ENCODE data around the gene CPNE2. TPM values are rescaled to one million over a fixed set of nuclear protein-coding genes. Genes with fewer than 3 reads are reported as not detected.

CPNE2 gene
- total RNA-seq, 1 experiment from 2014 or later, result 35.2 TPM

- Histone ChIP-seq H3K4me3 (no peak overlapping the region), H3K27ac (no peak overlapping the region), H3K4me2 (no peak overlapping the region), H3K79me2 (ENCODE audit: low read depth) (no peaks in the 10 kb centered on the region), H3F3A (ENCODE audit: insufficient read depth, low read depth) (no peaks in the 10 kb centered on the region), H2AFZ (no peak overlapping the region), H3K27me3 (ENCODE audit: insufficient read depth, low read depth) (no peaks in the 10 kb centered on the region), H4K20me1 (ENCODE audit: insufficient read depth) (no peaks in the 10 kb centered on the region), H3K36me3 (ENCODE audit: low read depth) (no peaks in the 10 kb centered on the region), H3K9me2 (ENCODE audit: insufficient read depth) (no peaks in the 10 kb centered on the region), H3K9me3 (ENCODE audit: insufficient read depth, low read depth) (no peaks in the 10 kb centered on the region), H3K4me1 (replicated peaks; ENCODE audit: insufficient read depth) (no peaks in the 10 kb centered on the region)
- ChIA-PET CTCF (no interaction called here), POLR2A (ENCODE audit: unreplicated experiment) (no interaction called here)
- no TSS peak for BruUV-seq (replicated peaks)
- TF ChIP-seq EZH2 (IDR thresholded peaks at IDR 0.05; ENCODE audit: low read depth), result no peak
- TF ChIP-seq CTCF (conservative IDR thresholded peaks at IDR 0.05), result no peak
- DNase-seq, result no peak
- intact Hi-C loops (cut with micrococcal nuclease; ENCODE audit: unreplicated experiment), result no loop called here
Measured at GRCh38 chr16:57110937-57111336, 18.6 kb downstream of the CPNE2 start.

DNA sequence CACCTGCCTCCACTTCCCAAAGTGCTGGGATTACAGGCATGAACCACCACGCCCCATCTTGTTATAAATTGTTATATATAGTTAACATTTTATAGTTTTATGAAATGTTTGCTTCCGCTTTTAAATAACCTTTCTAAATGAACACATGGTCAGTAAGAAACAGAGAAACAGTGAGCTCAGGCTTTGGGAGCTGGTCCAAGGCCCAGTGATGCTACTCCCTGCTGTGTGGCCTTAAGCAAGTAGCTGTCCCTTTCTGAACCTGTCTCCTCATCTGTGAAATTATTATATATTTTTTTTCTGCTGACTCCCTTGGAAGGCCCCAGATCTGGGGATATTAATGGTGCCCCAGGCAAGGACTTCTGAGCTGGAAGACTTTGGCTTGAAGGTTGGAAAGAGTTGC is 19.0 kb downstream of the CPNE2 start:
- no peak for TF ChIP-seq EZH2 (IDR thresholded peaks at IDR 0.05; ENCODE audit: low read depth)
- TF ChIP-seq CTCF (conservative IDR thresholded peaks at IDR 0.05), result no peak
- Histone ChIP-seq H3K4me2 (no peak overlapping the region), H3K79me2 (ENCODE audit: low read depth) (no peaks in the 10 kb centered on the region), H3K36me3 (ENCODE audit: low read depth) (no peaks in the 10 kb centered on the region), H3K4me3 (no peak overlapping the region), H3K27me3 (ENCODE audit: insufficient read depth, low read depth) (no peaks in the 10 kb centered on the region), H4K20me1 (ENCODE audit: insufficient read depth) (no peaks in the 10 kb centered on the region), H3K27ac (no peak overlapping the region), H3K4me1 (replicated peaks; ENCODE audit: insufficient read depth) (no peaks in the 10 kb centered on the region), H3K9me3 (ENCODE audit: insufficient read depth, low read depth) (no peaks in the 10 kb centered on the region), H3K9me2 (ENCODE audit: insufficient read depth) (no peaks in the 10 kb centered on the region), H3F3A (ENCODE audit: insufficient read depth, low read depth) (no peaks in the 10 kb centered on the region), H2AFZ (no peak overlapping the region)
- BruUV-seq (replicated peaks), result no TSS peak
- ChIA-PET CTCF (no interaction called here), POLR2A (ENCODE audit: unreplicated experiment) (no interaction called here)
- intact Hi-C loops (cut with micrococcal nuclease; ENCODE audit: unreplicated experiment), result no loop called here
- no peak for DNase-seq

DNA sequence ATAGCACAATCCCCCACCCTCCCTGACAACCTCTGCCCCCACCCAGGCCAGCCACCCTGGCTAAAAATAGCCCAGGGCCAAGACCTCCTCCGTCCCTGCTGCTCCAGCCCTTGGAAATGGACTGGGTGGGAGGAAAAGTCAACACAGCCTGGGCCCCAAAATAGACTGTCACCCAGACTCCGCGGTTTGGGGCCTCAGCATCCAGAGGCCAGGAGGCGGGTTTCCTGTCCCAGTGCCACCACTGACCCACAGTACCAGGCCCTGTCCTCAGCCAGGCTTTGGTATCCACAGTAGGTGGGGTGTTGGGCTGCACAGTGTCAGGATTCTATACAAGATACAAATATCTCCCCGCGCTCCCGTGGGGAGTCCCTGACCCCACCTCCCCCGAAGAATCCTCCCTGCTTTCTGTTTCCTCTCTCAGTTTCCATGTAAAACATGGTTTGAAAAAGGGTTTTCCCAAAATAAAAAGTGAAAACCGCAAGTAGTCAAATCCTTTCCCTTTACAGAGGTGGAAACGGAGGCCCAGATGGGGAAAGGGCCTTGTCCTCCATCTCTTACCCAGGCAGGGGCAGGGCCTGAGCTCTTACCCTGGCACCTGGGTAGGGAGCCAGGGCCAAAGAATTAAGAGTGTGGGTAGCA is 20.1 kb downstream of the CPNE2 start:
- intact Hi-C loops (cut with micrococcal nuclease; ENCODE audit: unreplicated experiment), result no loop called here
- H3K4me1 ChIP-seq (replicated peaks; ENCODE audit: insufficient read depth), result no peaks in the 10 kb centered on the region
- no peak overlapping the region for H3K4me2 ChIP-seq
- no peaks in the 10 kb centered on the region for H3K36me3 ChIP-seq (ENCODE audit: low read depth)
- BruUV-seq (replicated peaks), result no TSS peak
- ChIA-PET POLR2A (ENCODE audit: unreplicated experiment) (no interaction called here), CTCF (no interaction called here)
- H3K4me3 ChIP-seq, result no peak overlapping the region
- no peaks in the 10 kb centered on the region for H3K27me3 ChIP-seq (ENCODE audit: insufficient read depth, low read depth)
- H3K9me2 ChIP-seq (ENCODE audit: insufficient read depth), result no peaks in the 10 kb centered on the region
- H3K27ac ChIP-seq, result no peak overlapping the region
- no peaks in the 10 kb centered on the region for H3F3A ChIP-seq (ENCODE audit: insufficient read depth, low read depth)
- TF ChIP-seq CTCF (conservative IDR thresholded peaks at IDR 0.05) (no peak), EZH2 (IDR thresholded peaks at IDR 0.05; ENCODE audit: low read depth) (no peak)
- H3K9me3 ChIP-seq (ENCODE audit: insufficient read depth, low read depth), result no peaks in the 10 kb centered on the region
- no peaks in the 10 kb centered on the region for H4K20me1 ChIP-seq (ENCODE audit: insufficient read depth)
- H3K79me2 ChIP-seq (ENCODE audit: low read depth), result no peaks in the 10 kb centered on the region
- DNase-seq, result no peak
- H2AFZ ChIP-seq, result no peak overlapping the region
